ENCODE measurements around the gene CASTOR1. TPM values are rescaled to one million over a fixed set of nuclear protein-coding genes. Genes with fewer than 3 reads are reported as not detected.

CASTOR1 gene
- total RNA-seq, 4 donors from 2014 or later = 16.5 to 36.0 (median 27.7) TPM

- peaks cover 28 to 29% of the 10 kb centered on the region in 2 donors for H3K4me1 ChIP-seq
- TF ChIP-seq POLR2A (IDR thresholded peaks at IDR 0.05) = no peak
- no peak for TF ChIP-seq CTCF (IDR thresholded peaks at IDR 0.05)
- H3K9me3 ChIP-seq = no peaks in the 10 kb centered on the region
- no peaks in the 10 kb centered on the region for H3K27me3 ChIP-seq
- peaks cover 12 to 14% of the 10 kb centered on the region in 2 donors for H3K36me3 ChIP-seq
- 57 to 84% methylated on average over 2 to 3 of the region's 3 CpGs for WGBS, 2 donors
- no peak overlapping the region for H3K4me3 ChIP-seq (replicated peaks in 1 of 3)
- H3K27ac ChIP-seq = no peak overlapping the region
- DNase-seq = no peak
- intact Hi-C loops (cut with DNase I) = loop anchor here (5.0 kb wide), 2 partner anchors 41 to 59 kb away; partner anchors contain the start of genes CASTOR1 and RNF215
Measured at GRCh38 chr22:30328466-30329049, 39.3 kb upstream of the CASTOR1 start.

GRCh38 chr22:30327864-30328345, 38.6 kb upstream of the CASTOR1 start:
- H3K4me1 ChIP-seq = peaks cover 28 to 34% of the 10 kb centered on the region in 2 donors
- TF ChIP-seq CTCF (IDR thresholded peaks at IDR 0.05) (peak in 2 of 6 experiments; percentile 12 to 19), POLR2A (IDR thresholded peaks at IDR 0.05) (no peak)
- DNase-seq = peak; percentile 29 to 40
- peak overlapping the region in 2 of 3 donors; percentile 59 to 65 for H3K27ac ChIP-seq
- H3K4me3 ChIP-seq (replicated peaks in 1 of 3) = no peak overlapping the region
- WGBS, 2 donors = 70 to 78% methylated on average over 5 of the region's 5 CpGs
- no peaks in the 10 kb centered on the region for H3K9me3 ChIP-seq
- H3K27me3 ChIP-seq = no peaks in the 10 kb centered on the region
- H3K36me3 ChIP-seq = peaks cover 5 to 8% of the 10 kb centered on the region in 2 donors
- intact Hi-C loops (cut with DNase I) = loop anchor here (5.0 kb wide), 2 partner anchors 41 to 59 kb away; partner anchors contain the start of genes CASTOR1 and RNF215

- H3K9me3 ChIP-seq = no peaks in the 10 kb centered on the region
- peak within 1 kb of the TSS; percentile 44 to 99 (median 89) for H3K4me3 ChIP-seq (replicated peaks in 1 of 3)
- peak; percentile 53 to 90 for TF ChIP-seq POLR2A (IDR thresholded peaks at IDR 0.05)
- TF ChIP-seq CTCF (IDR thresholded peaks at IDR 0.05) = peak in 1 of 6 experiments; percentile 1
- 0% methylated on average over 10 to 17 of the region's 69 CpGs for WGBS, 2 donors
- peak; percentile 97 to 99 for DNase-seq
- intact Hi-C loops (cut with DNase I) = loop anchor here (5.0 kb wide), 2 partner anchors 40 to 60 kb away; partner anchors contain the start of genes CASTOR1 and RNF215
- H3K36me3 ChIP-seq = peaks cover 4 to 5% of the 10 kb centered on the region in 2 donors
- H3K27ac ChIP-seq = peak within 1 kb of the TSS; percentile 59 to 84 (median 59)
- H3K27me3 ChIP-seq = no peaks in the 10 kb centered on the region
- peaks cover 28 to 43% of the 10 kb centered on the region in 2 donors for H3K4me1 ChIP-seq
Measured at GRCh38 chr22:30326706-30327362, 37.5 kb upstream of the CASTOR1 start, which contains the start of gene TBC1D10A. Gene TBC1D10A (minus strand): TSS chr22:30326941. CDS start chr22:30326881, 60 bp downstream.

GRCh38 chr22:30326255-30326705, 37.0 kb upstream of the CASTOR1 start:
- Histone ChIP-seq H3K27me3 (no peaks in the 10 kb centered on the region), H3K4me1 (peaks cover 28 to 48% of the 10 kb centered on the region in 2 donors), H3K4me3 (replicated peaks in 1 of 3) (peak overlapping the region; percentile 44 to 99 (median 89)), H3K9me3 (no peaks in the 10 kb centered on the region), H3K36me3 (peaks cover 2 to 4% of the 10 kb centered on the region in 2 donors), H3K27ac (peak overlapping the region; percentile 20 to 84 (median 50))
- no peak for TF ChIP-seq CTCF (IDR thresholded peaks at IDR 0.05)
- no peak for TF ChIP-seq POLR2A (IDR thresholded peaks at IDR 0.05)
- peak; percentile 35 to 54 for DNase-seq
- 0% methylated on average over 1 to 3 of the region's 34 CpGs for WGBS, 2 donors
- intact Hi-C loops (cut with DNase I) = loop anchor here (5.0 kb wide), 2 partner anchors 39 to 61 kb away; partner anchors contain the start of genes CASTOR1 and RNF215

Measured in thyroid gland (tissue), 4 donors.